Left lobe of liver (tissue), 2 donors: Measurements from ENCODE around the gene PPDPF. TPM values are rescaled to one million over a fixed set of nuclear protein-coding genes. Genes with fewer than 3 reads are reported as not detected.
A peak's percentile ranks its signal among the peaks of the same experiment; 100 is the strongest.

Experiments
- ATAC-seq: fragments of 200-7000 bp; cut with Tn5 transposase; one replicate; pipeline ENCODE4 v1.9.1; 2020; ENCODE audit warnings: mild to moderate bottlenecking, moderate library complexity
- DNase-seq: peaks from one replicate; pipeline ENCODE4 v3.0.0-alpha.2; 2020; ENCODE audit warnings: low spot score
- total RNA-seq: library from RNA; stranded (reverse); gene quantifications from one replicate; pipeline ENCODE4 v1.2.1, GENCODE V29; 2021
- donor health status: DM: no; HTN: no; CAD: no; lungs with moderate emphysema.
- donor health status: DM: no; HTN: yes; CAD: no.

The PPDPF gene
- total RNA-seq, 1 donor from 2014 or later: 88.0 TPM

DNA sequence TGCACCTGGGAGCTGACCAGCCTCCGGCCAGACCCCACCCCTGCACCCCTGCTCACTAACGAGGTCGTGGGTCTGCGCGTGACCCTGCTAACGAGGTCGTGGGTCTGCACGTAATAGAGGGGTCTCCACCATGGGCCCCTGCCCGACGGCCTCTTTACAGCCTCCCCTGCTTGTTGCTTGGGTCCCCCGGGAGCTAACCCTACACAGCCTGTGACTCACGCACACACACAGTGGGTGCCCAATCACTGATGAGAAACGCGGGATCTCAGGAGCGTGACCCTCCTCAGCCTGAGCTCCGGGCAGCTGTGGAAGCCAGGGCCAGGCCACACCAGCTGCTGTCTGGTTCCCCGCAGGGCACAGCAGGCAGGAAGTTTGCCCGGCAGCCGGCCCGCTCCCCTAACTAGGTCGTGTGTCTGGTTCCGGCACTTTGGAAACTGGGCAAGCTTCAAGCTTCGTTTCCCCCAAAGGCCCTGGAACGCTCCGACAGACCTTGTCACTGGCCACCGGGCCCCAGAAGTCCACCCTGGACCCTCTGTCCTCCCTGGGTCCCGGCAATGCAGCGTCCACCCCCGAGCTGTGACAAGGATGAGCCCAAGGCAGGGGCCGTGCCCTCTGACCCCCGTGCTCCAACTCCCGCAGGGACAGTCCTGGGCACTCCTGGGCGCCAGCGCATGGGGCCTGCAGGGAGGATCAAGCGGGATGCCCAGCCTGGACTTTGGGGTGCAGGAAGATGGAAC, 15.8 kb downstream of the PPDPF start:
- no peak for ATAC-seq
- DNase-seq: no peak

DNA sequence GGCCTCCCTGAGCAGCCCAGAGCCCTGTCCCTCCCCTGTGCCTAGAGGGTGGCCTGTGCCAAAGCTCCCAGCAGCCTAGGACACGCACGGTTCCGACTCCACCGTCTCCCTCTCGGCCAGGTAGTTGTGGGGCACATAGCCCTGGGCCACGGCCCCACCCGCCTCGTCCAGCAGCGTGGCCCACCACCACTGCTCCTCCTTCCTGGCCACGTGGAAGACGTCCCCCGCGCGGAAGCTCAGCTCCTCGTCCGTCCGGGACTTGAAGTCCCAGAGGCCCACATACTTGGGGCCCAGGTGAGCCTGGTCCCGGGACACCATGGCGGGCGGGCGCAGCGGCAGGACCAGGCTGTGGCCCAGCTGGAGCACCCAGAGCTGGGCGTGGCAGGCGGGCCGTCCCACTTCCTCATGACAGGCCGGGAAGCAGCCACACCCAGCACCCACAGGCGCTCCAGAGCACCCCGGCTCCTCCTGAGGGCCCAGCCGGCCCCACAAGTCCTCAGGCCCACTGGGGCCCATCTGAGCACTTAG, 16.5 kb downstream of the PPDPF start, which contains the start of gene PTK6:
PTK6 (minus strand) TSS at position 380 of the 528 bp plus-strand sequence; CDS start at position 318, 62 bp downstream.
- peak; percentile 35 for ATAC-seq

DNA sequence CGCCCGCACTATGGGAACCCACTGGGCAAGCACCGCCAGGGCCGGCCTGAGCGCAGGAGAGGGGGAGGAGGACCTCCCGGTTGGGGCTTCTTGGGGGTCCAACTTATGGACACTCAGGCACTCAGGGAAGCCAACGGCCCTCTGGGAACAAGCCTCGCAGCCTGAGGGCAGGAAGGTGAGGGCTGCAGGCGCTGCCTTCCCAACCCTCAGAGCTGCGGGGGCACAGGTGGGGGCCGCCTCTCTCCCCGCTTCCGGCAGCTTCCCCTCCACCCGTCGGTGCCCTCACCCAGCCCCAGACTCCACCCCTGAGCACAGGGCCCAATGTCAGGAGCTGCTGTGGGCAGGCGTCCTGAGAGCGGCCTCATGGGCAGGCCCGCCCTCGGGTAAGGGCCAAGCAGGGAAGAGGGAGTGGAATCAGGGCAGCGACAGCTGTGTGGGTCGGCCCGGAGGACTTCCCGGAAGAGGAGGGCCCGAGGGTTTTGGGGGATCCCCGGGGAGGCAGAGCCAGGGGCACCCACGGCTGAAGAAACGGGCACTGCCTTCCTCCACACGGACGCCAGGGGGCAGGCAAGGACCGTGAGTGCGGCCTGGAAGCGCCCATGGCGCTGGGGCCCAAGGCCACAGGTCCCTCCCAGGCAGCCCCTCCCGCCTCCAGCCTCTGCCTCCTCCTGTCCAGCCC, 17.1 kb downstream of the PPDPF start:
- peak; percentile 97 for DNase-seq
- ATAC-seq: peak; percentile 78

More for the DNA sequence above, 16.5 kb downstream of the PPDPF start, which contains the start of gene PTK6:
- peak; percentile 73 for DNase-seq

DNA sequence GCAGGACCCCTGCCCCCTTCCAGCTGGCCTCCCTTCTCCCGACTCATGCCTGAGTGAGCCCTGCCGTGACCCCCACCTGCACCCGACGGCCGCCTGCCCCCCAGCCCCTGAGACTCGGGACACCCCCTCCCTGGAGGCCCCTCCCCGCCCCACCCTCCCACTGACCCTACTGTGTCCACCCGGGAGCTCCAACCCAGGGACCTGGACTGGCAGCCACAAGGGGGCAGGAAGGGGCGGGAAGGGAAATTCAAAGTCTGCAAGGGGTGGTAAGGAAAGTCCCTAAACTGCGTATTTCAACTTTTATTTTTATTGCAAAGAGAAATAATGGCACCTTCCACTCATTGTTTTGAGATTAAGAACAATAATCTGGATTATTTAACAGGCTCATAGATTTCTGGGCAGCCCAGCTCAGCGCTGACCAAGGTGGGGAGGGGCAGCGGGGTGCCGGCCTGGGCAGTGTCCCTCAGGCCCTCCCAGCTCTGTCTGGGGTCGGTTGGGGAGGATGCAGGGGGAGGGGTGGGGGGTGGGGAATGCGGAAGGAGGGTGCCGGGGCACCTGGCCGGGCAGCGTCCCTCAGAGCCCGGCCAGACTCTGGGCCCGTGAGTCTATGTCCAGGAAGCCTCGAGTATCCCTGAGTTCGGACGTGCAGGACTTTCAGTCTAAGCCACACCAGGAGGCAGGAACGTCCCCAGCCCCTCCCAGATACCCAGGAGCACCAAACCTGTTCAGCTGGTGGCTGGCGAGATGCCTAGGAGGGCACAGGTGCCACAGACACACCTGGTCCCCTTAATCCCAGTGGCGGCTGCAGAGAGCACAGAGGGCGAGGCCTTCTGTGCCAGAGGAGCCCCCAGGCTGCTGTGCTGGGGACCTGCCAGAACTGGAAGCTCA, 17.9 kb downstream of the PPDPF start:
- ATAC-seq (peak; percentile 15), DNase-seq (no peak)

DNA sequence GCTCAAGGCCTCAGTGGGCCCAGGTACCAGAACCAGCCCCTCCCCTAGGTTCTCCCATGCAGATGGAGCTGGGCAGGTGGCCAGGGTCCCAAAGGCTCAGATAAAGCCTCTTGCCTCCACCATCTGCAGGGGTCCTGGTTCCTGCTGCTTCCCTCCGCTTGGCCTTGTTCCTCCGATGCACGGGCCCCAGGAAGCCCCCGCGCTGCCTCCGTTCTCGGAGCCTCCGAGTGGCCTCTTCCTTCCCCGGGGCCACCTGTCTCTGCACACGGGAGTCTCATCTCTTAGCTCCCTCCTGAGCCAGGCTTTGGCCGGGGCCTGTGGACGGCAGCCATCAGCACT, 18.5 kb downstream of the PPDPF start:
- no peak for ATAC-seq

DNA sequence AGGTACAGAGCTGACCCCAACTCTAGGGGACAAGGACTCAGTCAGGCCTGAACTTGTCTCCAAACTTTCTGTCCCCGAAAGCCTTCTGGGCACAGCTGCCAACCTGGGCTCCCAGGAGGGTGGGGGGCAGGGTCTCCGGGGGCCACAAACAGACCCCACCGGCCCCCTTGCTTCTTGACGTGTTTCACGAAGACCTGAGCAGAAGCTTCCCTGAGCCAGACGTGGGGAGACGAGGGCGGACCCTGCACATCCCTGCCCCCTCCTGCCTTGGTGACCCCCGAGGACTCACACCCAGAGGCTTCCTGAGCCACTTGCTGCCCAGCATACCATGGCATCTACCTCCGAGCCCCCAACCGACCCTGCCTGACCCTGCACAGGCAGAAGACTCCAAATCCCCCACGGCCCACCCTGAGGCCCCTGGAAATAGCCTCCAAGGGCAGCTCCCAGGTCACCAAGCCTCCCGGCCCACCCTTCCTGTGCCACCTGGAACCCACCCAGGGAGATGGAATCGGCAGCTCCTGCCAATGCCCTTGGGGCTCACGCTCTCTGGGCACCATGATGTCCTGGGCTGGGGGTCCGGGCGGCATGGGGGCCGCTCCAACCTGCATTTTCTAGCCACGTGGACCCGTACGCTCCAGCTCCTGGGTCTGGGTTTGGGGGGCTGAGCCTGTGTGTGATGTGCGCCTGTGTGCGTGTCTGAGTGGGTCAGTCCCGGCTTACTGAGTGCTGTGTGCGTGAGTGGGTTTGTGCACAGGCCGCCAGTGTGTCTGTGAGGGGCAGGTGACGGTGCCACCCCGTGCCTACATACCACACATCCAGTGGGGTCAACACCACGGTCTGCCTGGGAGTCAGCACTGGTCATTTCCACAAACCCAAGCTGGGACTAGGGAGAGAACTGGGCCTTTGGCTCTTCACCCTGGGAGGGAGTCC, 19.1 kb downstream of the PPDPF start:
- no peak for DNase-seq
- ATAC-seq: no peak

More for the DNA sequence above, 18.5 kb downstream of the PPDPF start:
- DNase-seq: no peak

DNA sequence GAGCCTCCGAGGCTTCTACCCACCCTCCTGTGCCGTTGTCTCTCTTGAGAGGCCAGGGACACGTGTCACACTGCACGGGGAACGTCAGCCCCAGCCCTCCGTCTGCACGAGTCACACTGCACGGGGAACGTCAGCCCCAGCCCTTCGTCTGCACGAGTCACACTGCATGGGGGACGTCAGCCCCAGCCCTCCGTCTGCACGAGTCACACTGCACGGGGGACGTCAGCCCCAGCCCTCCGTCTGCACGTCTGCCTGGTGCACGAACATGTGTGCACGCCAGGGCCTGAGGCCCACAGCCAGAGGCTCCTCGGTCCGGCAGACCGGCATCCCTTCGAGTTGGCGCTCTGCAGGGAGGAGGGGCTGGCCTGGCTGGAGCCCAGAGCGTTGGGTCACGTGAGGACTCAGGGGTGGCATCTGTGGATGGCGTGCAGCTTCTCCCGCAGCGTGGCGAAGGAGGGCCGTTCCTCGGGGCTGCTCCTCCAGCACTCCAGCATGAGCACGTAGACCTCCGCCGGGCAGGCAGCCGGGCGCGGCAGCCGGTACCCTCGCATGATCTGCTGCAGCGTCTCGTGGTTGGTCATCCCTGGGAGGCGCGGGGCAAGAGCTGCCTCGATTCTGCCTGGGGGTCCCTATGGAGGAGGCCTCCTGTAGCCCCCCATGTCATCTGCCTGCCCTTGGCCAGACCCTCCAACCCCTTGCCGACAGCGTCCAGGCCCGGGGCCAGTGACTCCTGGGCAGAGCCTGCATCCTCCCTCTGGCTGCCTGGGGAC, 20.0 kb downstream of the PPDPF start:
- no peak for ATAC-seq
- no peak for DNase-seq

DNA sequence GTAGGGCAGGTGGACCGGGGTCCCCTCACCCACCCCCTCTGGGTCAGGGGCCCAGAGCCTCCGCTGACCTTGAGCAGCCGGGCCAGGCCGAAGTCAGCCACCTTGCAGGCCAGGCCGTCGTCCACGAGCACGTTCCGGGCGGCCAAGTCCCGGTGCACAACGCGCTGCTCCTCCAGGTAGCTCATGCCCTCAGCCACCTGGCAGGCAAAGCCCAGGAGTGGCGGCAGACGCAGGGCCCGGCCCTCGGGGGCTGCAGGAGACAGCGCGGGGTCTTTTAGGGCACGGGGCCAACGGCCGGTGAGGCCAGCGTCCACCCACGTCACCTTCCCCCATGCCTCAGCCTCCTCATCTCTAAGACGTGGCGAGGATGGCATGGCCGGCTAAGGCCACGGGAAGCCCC, 20.8 kb downstream of the PPDPF start:
- DNase-seq (no peak), ATAC-seq (no peak)

DNA sequence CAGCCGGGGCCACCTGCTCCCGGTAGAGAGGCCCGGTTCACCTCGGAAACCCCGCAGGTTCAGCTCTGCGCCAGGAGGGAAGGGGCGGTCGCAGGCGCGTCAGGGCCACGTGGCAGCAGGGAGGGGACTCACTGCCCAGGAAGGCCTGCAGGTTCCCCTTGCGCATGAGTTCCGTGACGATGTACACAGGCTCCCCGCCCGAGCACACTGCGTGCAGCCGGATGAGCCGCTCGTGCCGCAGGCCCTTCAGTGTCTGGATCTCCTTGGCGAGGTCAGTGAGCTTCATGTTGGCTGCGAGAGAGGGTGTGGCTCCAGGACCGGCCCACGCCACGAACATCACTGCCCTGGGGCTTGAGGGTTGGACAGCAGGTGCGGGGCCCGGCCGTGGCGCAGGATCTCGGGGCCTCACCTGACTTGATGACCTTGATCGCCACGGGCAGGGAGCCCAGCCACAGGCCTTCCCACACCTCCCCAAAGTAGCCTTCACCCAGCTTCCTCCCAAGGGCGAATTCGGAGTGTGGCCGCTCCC, 21.5 kb downstream of the PPDPF start:
- DNase-seq: no peak
- no peak for ATAC-seq

DNA sequence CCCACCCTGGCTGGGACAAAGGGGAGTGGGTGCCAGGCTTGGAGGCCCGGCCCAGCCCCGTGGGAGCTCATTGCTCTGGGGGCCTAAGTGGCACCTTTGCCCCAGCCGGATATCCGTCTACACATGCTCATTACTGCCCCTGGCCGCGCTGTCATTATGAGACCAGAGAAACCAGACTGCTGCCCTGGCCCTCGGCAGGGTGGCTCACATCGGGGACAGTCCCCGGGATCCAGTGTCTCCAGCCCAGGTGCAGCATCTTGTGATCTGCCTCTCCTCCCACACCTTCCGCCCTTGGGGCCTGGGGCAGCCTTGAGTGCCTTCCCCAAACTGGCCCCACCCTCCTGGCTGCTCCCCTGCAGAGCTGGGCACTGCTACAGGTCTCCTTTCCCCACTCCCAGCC, 22.1 kb downstream of the PPDPF start:
- ATAC-seq (no peak), DNase-seq (no peak)

DNA sequence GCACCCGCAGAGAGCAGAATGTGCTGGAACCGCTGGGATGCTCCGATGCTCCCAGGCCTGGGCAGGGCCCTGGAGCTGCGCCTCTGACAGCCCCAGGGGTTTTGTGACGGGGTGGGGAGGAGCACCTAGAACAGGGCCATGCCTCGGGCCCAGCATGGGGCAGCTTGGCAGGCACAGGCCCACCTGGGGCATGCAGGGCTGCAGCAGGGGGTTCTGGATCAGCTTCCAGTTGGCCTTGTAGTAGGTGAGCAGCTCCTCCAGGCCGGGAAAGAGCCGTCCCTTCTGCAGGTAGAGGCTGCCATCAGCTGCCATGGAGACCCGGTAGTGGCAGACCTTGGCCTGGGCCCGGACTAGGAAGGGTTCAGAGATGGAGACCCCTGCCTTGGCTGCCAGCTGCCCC, 22.6 kb downstream of the PPDPF start:
- ATAC-seq (no peak), DNase-seq (no peak)

DNA sequence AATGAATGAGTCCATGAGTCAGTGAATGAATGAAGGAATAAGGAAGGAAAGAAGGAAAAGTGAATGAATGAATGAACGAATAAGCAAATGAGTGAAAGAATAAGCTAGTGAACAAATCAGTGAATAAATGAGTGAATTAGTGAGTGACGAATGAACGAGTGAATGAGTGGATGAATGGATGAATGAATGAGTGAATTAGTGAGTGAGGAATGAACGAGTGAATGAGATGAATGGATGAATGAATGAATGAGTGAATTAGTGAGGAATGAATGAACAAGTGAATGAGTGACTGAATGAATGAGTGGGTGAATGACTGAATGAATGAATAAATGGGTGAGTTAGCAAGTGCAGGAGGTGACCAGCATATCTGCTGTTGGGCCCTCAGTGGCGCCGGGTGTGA, 23.2 kb downstream of the PPDPF start:
- ATAC-seq: no peak
- DNase-seq: no peak

DNA sequence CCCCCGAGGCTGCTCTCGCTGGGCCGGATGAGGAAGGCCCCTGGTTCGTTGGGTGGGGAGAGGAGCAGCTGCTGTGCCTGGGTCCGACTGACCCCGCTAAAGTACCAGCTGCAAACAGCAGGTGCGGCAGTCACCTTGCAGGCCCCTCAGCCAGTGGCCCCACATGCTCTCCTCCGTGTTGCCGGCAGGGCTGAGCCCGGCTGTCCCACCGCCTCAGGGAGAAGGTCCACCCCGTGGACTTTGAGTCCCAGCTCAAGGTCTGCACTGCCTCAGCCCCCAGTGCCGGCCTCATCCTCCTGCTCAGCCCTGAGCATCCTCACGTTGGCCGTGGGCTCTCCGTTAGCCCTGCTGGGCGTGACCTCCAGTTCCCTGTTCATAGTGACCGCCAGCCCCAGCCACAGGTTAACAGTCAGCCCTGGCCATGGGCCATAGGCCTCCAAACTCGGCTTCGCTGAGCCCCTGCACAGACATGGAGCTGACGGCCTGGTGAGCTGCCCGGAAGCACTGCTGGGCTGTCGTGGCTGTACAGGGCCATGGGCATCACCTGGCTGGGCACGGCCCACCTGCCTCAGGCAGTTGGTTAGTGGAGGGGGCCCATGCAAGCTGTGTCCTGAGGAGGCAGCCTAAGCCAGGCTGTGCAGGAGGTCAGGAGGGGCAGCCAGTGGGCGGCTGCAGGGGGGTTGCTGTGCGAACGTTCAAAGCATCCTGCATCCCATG, 23.8 kb downstream of the PPDPF start:
- no peak for ATAC-seq
- DNase-seq: no peak

DNA sequence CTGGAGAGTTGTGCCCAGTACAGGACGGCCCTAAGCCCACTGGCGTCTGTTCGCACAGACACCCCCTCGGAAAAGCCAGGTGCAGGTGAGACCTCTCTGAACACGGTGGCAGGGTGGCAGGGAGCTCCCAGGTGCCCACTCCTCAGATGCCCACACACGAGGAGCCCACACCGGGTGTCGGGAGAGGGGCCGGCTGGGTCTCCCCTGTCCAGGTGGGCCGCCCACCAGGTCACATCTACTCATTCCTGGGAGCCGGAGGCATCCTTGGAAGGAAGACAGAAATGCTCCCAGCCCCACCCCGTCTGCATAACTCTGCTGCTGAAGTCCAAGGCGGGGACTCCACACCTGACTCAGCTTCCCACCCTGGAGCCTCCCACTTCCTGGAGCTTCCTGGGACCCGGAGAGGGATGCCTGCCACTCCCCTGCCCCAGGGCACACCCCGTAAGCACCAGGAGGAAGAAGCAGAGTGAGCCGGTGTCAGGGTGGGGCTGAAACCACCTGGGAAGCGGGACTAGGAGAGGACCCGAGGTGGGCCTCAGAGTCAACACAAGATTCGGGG, 24.5 kb downstream of the PPDPF start:
- DNase-seq (no peak), ATAC-seq (no peak)

DNA sequence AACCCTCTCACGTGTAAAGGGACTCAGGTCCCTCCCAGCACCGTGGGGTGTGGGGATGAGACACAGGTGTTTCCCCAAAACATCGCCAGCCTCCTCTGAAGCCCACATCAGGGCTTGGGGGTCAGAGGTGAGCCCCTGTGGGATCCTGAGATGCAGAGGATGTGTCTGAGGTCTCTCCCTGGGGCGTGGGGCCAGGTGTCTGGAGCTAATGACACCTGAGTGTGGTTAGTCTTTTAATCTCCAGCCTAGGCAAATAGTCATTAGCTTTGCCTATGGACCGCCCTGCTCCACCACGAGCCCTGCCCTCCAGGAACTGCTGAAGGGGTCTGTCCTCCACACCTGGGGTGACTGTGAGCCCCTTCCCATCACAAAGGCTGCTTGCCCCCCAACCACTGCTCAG, 25.2 kb downstream of the PPDPF start:
- DNase-seq: no peak

DNA sequence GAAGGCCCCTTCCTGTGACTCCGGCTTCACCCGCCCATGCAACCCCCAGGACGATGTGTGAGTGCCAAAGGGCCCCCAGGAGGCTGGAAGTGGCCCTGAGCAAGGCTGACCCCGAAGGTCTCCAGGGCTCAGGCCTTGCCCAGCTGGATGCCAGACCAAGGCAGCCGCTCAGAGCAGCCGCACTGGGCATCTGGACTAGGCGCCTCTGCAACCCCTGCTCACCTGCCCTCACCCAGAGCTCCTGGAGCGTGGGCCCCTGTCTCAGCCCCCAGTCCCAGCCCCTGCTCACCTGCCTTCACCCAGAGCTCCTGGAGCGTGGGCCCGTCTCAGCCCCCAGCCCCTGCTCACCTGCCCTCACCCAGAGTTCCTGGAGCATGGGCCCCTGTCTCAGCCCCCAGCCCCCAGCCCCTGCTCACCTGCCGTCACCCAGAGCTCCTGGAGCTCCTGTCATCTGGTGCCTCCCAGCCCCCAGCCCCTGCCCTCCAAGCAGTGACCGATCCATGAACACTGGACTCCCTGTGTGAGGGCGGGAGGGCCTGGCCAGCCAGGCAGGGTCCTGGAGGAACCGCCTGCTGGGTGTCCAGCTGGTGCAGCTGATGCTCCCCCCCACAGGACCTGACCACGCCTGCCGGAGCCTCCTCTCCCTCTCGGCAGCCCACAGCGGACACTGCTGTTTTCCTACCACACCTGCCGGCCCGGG, 25.8 kb downstream of the PPDPF start:
- DNase-seq (no peak), ATAC-seq (no peak)

More for the DNA sequence above, 25.2 kb downstream of the PPDPF start:
- ATAC-seq: no peak

DNA sequence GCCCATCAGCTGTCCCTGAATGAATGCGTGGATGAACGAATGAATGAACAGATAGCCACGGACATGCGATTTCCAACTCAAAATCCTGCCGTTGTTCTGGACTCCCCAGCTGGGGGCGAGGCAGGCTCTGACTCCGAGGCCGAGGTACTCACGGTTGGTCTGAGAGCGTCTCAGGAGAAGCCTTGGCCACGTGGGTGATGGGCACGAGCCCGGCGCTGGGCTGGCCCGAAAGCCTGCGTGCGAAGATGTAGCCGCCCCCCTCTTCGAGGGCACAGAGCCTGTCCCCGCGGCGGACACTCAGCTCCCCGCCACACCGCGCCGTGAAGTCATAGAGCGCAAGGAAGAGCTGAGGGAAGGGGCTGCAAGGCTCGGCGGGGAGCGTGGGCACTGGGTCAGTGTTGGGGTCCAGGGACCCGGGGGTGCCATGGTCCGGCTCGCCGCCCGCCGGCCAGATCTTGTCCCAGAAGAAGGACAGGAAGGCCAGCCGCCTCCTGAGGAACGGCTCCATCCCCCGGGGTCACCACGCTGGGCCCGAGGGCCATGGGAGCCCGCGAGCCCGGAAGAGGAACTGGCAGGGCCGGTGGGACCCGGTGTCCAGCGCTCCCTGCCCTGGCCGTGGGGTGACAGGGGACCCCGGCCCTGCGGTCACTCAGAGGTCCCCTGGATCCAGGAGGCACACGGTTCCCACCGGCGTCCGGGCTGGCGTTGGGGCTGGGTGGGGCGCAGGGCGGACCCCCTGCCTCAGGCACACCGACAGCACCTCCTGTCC, 26.6 kb downstream of the PPDPF start:
- DNase-seq (no peak), ATAC-seq (no peak)
